ENCODE results near the gene TAF13. TPM values are rescaled to one million over a fixed set of nuclear protein-coding genes. Genes with fewer than 3 reads are reported as not detected.

Gene TAF13
- polyA plus RNA-seq, 1 donor from 2014 or later: 60.1 TPM

GRCh38 chr1:109089242-109090015 is 13.6 kb upstream of the TAF13 start:
- no peak overlapping the region for H3K9ac ChIP-seq (ENCODE audit: low read length)
- H3F3A ChIP-seq (ENCODE audit: insufficient read depth, low read length, poor library complexity, severe bottlenecking): no peaks in the 10 kb centered on the region
- H3K4me2 ChIP-seq (ENCODE audit: low read length): no peak overlapping the region
- TF ChIP-seq, protein P1, sequence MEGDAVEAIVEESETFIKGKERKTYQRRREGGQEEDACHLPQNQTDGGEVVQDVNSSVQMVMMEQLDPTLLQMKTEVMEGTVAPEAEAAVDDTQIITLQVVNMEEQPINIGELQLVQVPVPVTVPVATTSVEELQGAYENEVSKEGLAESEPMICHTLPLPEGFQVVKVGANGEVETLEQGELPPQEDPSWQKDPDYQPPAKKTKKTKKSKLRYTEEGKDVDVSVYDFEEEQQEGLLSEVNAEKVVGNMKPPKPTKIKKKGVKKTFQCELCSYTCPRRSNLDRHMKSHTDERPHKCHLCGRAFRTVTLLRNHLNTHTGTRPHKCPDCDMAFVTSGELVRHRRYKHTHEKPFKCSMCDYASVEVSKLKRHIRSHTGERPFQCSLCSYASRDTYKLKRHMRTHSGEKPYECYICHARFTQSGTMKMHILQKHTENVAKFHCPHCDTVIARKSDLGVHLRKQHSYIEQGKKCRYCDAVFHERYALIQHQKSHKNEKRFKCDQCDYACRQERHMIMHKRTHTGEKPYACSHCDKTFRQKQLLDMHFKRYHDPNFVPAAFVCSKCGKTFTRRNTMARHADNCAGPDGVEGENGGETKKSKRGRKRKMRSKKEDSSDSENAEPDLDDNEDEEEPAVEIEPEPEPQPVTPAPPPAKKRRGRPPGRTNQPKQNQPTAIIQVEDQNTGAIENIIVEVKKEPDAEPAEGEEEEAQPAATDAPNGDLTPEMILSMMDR (IDR thresholded peaks at IDR 0.05; ENCODE audit: poor library complexity, severe bottlenecking): no peak
- TF ChIP-seq, protein P2, sequence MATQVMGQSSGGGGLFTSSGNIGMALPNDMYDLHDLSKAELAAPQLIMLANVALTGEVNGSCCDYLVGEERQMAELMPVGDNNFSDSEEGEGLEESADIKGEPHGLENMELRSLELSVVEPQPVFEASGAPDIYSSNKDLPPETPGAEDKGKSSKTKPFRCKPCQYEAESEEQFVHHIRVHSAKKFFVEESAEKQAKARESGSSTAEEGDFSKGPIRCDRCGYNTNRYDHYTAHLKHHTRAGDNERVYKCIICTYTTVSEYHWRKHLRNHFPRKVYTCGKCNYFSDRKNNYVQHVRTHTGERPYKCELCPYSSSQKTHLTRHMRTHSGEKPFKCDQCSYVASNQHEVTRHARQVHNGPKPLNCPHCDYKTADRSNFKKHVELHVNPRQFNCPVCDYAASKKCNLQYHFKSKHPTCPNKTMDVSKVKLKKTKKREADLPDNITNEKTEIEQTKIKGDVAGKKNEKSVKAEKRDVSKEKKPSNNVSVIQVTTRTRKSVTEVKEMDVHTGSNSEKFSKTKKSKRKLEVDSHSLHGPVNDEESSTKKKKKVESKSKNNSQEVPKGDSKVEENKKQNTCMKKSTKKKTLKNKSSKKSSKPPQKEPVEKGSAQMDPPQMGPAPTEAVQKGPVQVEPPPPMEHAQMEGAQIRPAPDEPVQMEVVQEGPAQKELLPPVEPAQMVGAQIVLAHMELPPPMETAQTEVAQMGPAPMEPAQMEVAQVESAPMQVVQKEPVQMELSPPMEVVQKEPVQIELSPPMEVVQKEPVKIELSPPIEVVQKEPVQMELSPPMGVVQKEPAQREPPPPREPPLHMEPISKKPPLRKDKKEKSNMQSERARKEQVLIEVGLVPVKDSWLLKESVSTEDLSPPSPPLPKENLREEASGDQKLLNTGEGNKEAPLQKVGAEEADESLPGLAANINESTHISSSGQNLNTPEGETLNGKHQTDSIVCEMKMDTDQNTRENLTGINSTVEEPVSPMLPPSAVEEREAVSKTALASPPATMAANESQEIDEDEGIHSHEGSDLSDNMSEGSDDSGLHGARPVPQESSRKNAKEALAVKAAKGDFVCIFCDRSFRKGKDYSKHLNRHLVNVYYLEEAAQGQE (IDR thresholded peaks at IDR 0.05; ENCODE audit: borderline replicate concordance): no peak
- TF ChIP-seq MXI1 (conservative IDR thresholded peaks at IDR 0.05; ENCODE audit: poor library complexity, severe bottlenecking) (no peak), RAD21 (conservative IDR thresholded peaks at IDR 0.05) (no peak), SMC3 (conservative IDR thresholded peaks at IDR 0.05; ENCODE audit: poor library complexity) (no peak), EZH2 (IDR thresholded peaks at IDR 0.05; ENCODE audit: borderline replicate concordance, insufficient read depth, low read length, poor library complexity, severe bottlenecking) (no peak), POLR2AphosphoS5 (IDR thresholded peaks at IDR 0.05) (no peak), EP300 (conservative IDR thresholded peaks at IDR 0.05; ENCODE audit: poor library complexity, severe bottlenecking) (no peak), TAF1 (IDR thresholded peaks at IDR 0.05; ENCODE audit: low read depth) (no peak)
- H3K36me3 ChIP-seq (ENCODE audit: insufficient read depth, low read length): no peaks in the 10 kb centered on the region
- no peaks in the 10 kb centered on the region for H4K20me1 ChIP-seq (ENCODE audit: insufficient read depth)
- peaks cover 21% of the 10 kb centered on the region for H3K79me2 ChIP-seq (replicated peaks; ENCODE audit: insufficient read depth, low read length)
- H3K9me2 ChIP-seq (ENCODE audit: insufficient read depth, low read length): no peaks in the 10 kb centered on the region
- peak overlapping the region; percentile 98 for H3K4me3 ChIP-seq (ENCODE audit: low read length)
- no peak overlapping the region for H2AFZ ChIP-seq (ENCODE audit: low read depth, low read length)
- H3K27ac ChIP-seq (ENCODE audit: low read length): no peak overlapping the region
- no peaks in the 10 kb centered on the region for H3K27me3 ChIP-seq (ENCODE audit: insufficient read depth, low read depth, low read length)
- H3K9me3 ChIP-seq (ENCODE audit: low read length): no peaks in the 10 kb centered on the region

GRCh38 chr1:109084563-109085517 is 9.0 kb upstream of the TAF13 start:
- no peaks in the 10 kb centered on the region for H3K9me2 ChIP-seq (ENCODE audit: insufficient read depth, low read length)
- H3F3A ChIP-seq (ENCODE audit: insufficient read depth, low read length, poor library complexity, severe bottlenecking): no peaks in the 10 kb centered on the region
- no peak overlapping the region for H3K4me2 ChIP-seq (ENCODE audit: low read length)
- no peaks in the 10 kb centered on the region for H3K9me3 ChIP-seq (ENCODE audit: low read length)
- no peaks in the 10 kb centered on the region for H3K36me3 ChIP-seq (ENCODE audit: insufficient read depth, low read length)
- TF ChIP-seq SMC3 (conservative IDR thresholded peaks at IDR 0.05; ENCODE audit: poor library complexity): no peak
- no peak for TF ChIP-seq RAD21 (conservative IDR thresholded peaks at IDR 0.05)
- no peak for TF ChIP-seq POLR2AphosphoS5 (IDR thresholded peaks at IDR 0.05)
- no peak for TF ChIP-seq EZH2 (IDR thresholded peaks at IDR 0.05; ENCODE audit: borderline replicate concordance, insufficient read depth, low read length, poor library complexity, severe bottlenecking)
- no peak for TF ChIP-seq MXI1 (conservative IDR thresholded peaks at IDR 0.05; ENCODE audit: poor library complexity, severe bottlenecking)
- TF ChIP-seq EP300 (conservative IDR thresholded peaks at IDR 0.05; ENCODE audit: poor library complexity, severe bottlenecking): no peak
- no peak for TF ChIP-seq TAF1 (IDR thresholded peaks at IDR 0.05; ENCODE audit: low read depth)
- TF ChIP-seq, protein P1 (IDR thresholded peaks at IDR 0.05; ENCODE audit: poor library complexity, severe bottlenecking): no peak
- TF ChIP-seq, protein P2 (IDR thresholded peaks at IDR 0.05; ENCODE audit: borderline replicate concordance): no peak
- H2AFZ ChIP-seq (ENCODE audit: low read depth, low read length): no peak overlapping the region
- no peaks in the 10 kb centered on the region for H3K27me3 ChIP-seq (ENCODE audit: insufficient read depth, low read depth, low read length)
- H3K79me2 ChIP-seq (replicated peaks; ENCODE audit: insufficient read depth, low read length): no peaks in the 10 kb centered on the region
- no peaks in the 10 kb centered on the region for H4K20me1 ChIP-seq (ENCODE audit: insufficient read depth)
- no peak overlapping the region for H3K9ac ChIP-seq (ENCODE audit: low read length)
- H3K27ac ChIP-seq (ENCODE audit: low read length): no peak overlapping the region
- no peak overlapping the region for H3K4me3 ChIP-seq (ENCODE audit: low read length)

Measured in neural cell (in vitro differentiated cells).